ENCODE results near the gene SPAG6. TPM values are rescaled to one million over a fixed set of nuclear protein-coding genes. Genes with fewer than 3 reads are reported as not detected.

The SPAG6 gene
- total and polyA plus RNA-seq, 2 donors: 0.24 to 1.0 TPM

GRCh38 chr10:22454634-22455033 lies 109.3 kb downstream of the SPAG6 start:
- 97% methylated on average over 1 of the region's 1 CpG for WGBS
- peaks cover 0 to 8% of the 10 kb centered on the region in 2 donors for H3K9me3 ChIP-seq (ENCODE audit: control insufficient read depth in 2 of 2, insufficient read depth in 1 of 2, low read length in 1 of 2)
- no peak for DNase-seq (ENCODE audit: low read depth in 6 of 9, low spot score in 9 of 9)
- H3K27me3 ChIP-seq (ENCODE audit: control insufficient read depth in 2 of 2, insufficient read depth in 1 of 2, low read length in 1 of 2): no peaks in the 10 kb centered on the region
- H3K36me3 ChIP-seq (ENCODE audit: control insufficient read depth in 2 of 2, insufficient read depth in 2 of 2, low read length in 1 of 2): no peaks in the 10 kb centered on the region
- H3K27ac ChIP-seq (ENCODE audit: low read depth in 1 of 2, low read length in 1 of 2): no peak overlapping the region
- H3K4me3 ChIP-seq (ENCODE audit: low read length in 2 of 2): no peak overlapping the region
- no peaks in the 10 kb centered on the region for H3K4me1 ChIP-seq (ENCODE audit: control insufficient read depth in 2 of 2, insufficient read depth in 2 of 2, low read length in 2 of 2)

- H3K36me3 ChIP-seq (ENCODE audit: control insufficient read depth in 2 of 2, insufficient read depth in 2 of 2, low read length in 1 of 2): no peaks in the 10 kb centered on the region
- WGBS: 95% methylated on average over 8 of the region's 8 CpGs
These were observed 110.0 kb downstream of the SPAG6 start for GRCh38 chr10:22455068-22455857.

GRCh38 chr10:22456486-22456885 lies 111.2 kb downstream of the SPAG6 start:
- Histone ChIP-seq H3K27ac (ENCODE audit: low read depth in 1 of 2, low read length in 1 of 2) (no peak overlapping the region), H3K27me3 (ENCODE audit: control insufficient read depth in 2 of 2, insufficient read depth in 1 of 2, low read length in 1 of 2) (no peaks in the 10 kb centered on the region), H3K4me1 (ENCODE audit: control insufficient read depth in 2 of 2, insufficient read depth in 2 of 2, low read length in 2 of 2) (no peaks in the 10 kb centered on the region), H3K4me3 (ENCODE audit: low read length in 2 of 2) (no peak overlapping the region), H3K9me3 (ENCODE audit: control insufficient read depth in 2 of 2, insufficient read depth in 1 of 2, low read length in 1 of 2) (peaks cover 0 to 8% of the 10 kb centered on the region in 2 donors), H3K36me3 (ENCODE audit: control insufficient read depth in 2 of 2, insufficient read depth in 2 of 2, low read length in 1 of 2) (no peaks in the 10 kb centered on the region)
- DNase-seq (ENCODE audit: low read depth in 6 of 9, low spot score in 9 of 9): no peak
- WGBS: 79% methylated on average over 2 of the region's 2 CpGs

More at GRCh38 chr10:22455068-22455857, 110.0 kb downstream of the SPAG6 start:
- Histone ChIP-seq H3K4me3 (ENCODE audit: low read length in 2 of 2) (no peak overlapping the region), H3K27ac (ENCODE audit: low read depth in 1 of 2, low read length in 1 of 2) (no peak overlapping the region), H3K9me3 (ENCODE audit: control insufficient read depth in 2 of 2, insufficient read depth in 1 of 2, low read length in 1 of 2) (peaks cover 0 to 8% of the 10 kb centered on the region in 2 donors), H3K27me3 (ENCODE audit: control insufficient read depth in 2 of 2, insufficient read depth in 1 of 2, low read length in 1 of 2) (no peaks in the 10 kb centered on the region), H3K4me1 (ENCODE audit: control insufficient read depth in 2 of 2, insufficient read depth in 2 of 2, low read length in 2 of 2) (no peaks in the 10 kb centered on the region)
- DNase-seq (ENCODE audit: low read depth in 6 of 9, low spot score in 9 of 9): no peak

- Histone ChIP-seq H3K9me3 (ENCODE audit: control insufficient read depth in 2 of 2, insufficient read depth in 1 of 2, low read length in 1 of 2) (no peaks in the 10 kb centered on the region), H3K36me3 (ENCODE audit: control insufficient read depth in 2 of 2, insufficient read depth in 2 of 2, low read length in 1 of 2) (no peaks in the 10 kb centered on the region), H3K4me3 (ENCODE audit: low read length in 2 of 2) (no peak overlapping the region), H3K4me1 (ENCODE audit: control insufficient read depth in 2 of 2, insufficient read depth in 2 of 2, low read length in 2 of 2) (no peaks in the 10 kb centered on the region), H3K27ac (ENCODE audit: low read depth in 1 of 2, low read length in 1 of 2) (no peak overlapping the region), H3K27me3 (ENCODE audit: control insufficient read depth in 2 of 2, insufficient read depth in 1 of 2, low read length in 1 of 2) (no peaks in the 10 kb centered on the region)
- no peak for DNase-seq (ENCODE audit: low read depth in 6 of 9, low spot score in 9 of 9)
- WGBS: 98% methylated on average over 9 of the region's 9 CpGs
These were observed 113.2 kb downstream of the SPAG6 start for GRCh38 chr10:22458272-22459038.

GRCh38 chr10:22459496-22459895 lies 114.2 kb downstream of the SPAG6 start:
- H3K27me3 ChIP-seq (ENCODE audit: control insufficient read depth in 2 of 2, insufficient read depth in 1 of 2, low read length in 1 of 2): no peaks in the 10 kb centered on the region
- DNase-seq (ENCODE audit: low read depth in 6 of 9, low spot score in 9 of 9): no peak
- no peak overlapping the region for H3K4me3 ChIP-seq (ENCODE audit: low read length in 2 of 2)
- no peaks in the 10 kb centered on the region for H3K9me3 ChIP-seq (ENCODE audit: control insufficient read depth in 2 of 2, insufficient read depth in 1 of 2, low read length in 1 of 2)
- 92% methylated on average over 2 of the region's 2 CpGs for WGBS
- H3K36me3 ChIP-seq (ENCODE audit: control insufficient read depth in 2 of 2, insufficient read depth in 2 of 2, low read length in 1 of 2): no peaks in the 10 kb centered on the region
- H3K4me1 ChIP-seq (ENCODE audit: control insufficient read depth in 2 of 2, insufficient read depth in 2 of 2, low read length in 2 of 2): no peaks in the 10 kb centered on the region
- no peak overlapping the region for H3K27ac ChIP-seq (ENCODE audit: low read depth in 1 of 2, low read length in 1 of 2)

- Histone ChIP-seq H3K4me3 (ENCODE audit: low read length in 2 of 2) (no peak overlapping the region), H3K27ac (ENCODE audit: low read depth in 1 of 2, low read length in 1 of 2) (no peak overlapping the region), H3K27me3 (ENCODE audit: control insufficient read depth in 2 of 2, insufficient read depth in 1 of 2, low read length in 1 of 2) (no peaks in the 10 kb centered on the region), H3K36me3 (ENCODE audit: control insufficient read depth in 2 of 2, insufficient read depth in 2 of 2, low read length in 1 of 2) (no peaks in the 10 kb centered on the region), H3K9me3 (ENCODE audit: control insufficient read depth in 2 of 2, insufficient read depth in 1 of 2, low read length in 1 of 2) (no peaks in the 10 kb centered on the region), H3K4me1 (ENCODE audit: control insufficient read depth in 2 of 2, insufficient read depth in 2 of 2, low read length in 2 of 2) (peaks cover 0 to 2% of the 10 kb centered on the region in 2 donors)
- WGBS: 98% methylated on average over 7 of the region's 7 CpGs
- no peak for DNase-seq (ENCODE audit: low read depth in 6 of 9, low spot score in 9 of 9)
These were observed 114.8 kb downstream of the SPAG6 start for GRCh38 chr10:22460101-22460500.

- H3K9me3 ChIP-seq (ENCODE audit: control insufficient read depth in 2 of 2, insufficient read depth in 1 of 2, low read length in 1 of 2): no peaks in the 10 kb centered on the region
- no peak for DNase-seq (ENCODE audit: low read depth in 6 of 9, low spot score in 9 of 9)
- no peaks in the 10 kb centered on the region for H3K27me3 ChIP-seq (ENCODE audit: control insufficient read depth in 2 of 2, insufficient read depth in 1 of 2, low read length in 1 of 2)
- no peak overlapping the region for H3K27ac ChIP-seq (ENCODE audit: low read depth in 1 of 2, low read length in 1 of 2)
- H3K36me3 ChIP-seq (ENCODE audit: control insufficient read depth in 2 of 2, insufficient read depth in 2 of 2, low read length in 1 of 2): no peaks in the 10 kb centered on the region
- no peak overlapping the region for H3K4me3 ChIP-seq (ENCODE audit: low read length in 2 of 2)
- WGBS: 99% methylated on average over 6 of the region's 6 CpGs
- peaks cover 0 to 3% of the 10 kb centered on the region in 2 donors for H3K4me1 ChIP-seq (ENCODE audit: control insufficient read depth in 2 of 2, insufficient read depth in 2 of 2, low read length in 2 of 2)
These were observed 115.5 kb downstream of the SPAG6 start for GRCh38 chr10:22460531-22461403.

- H3K4me1 ChIP-seq (ENCODE audit: control insufficient read depth in 2 of 2, insufficient read depth in 2 of 2, low read length in 2 of 2): peaks cover 0 to 3% of the 10 kb centered on the region in 2 donors
- 98% methylated on average over 2 of the region's 2 CpGs for WGBS
- DNase-seq (ENCODE audit: low read depth in 6 of 9, low spot score in 9 of 9): no peak
- no peaks in the 10 kb centered on the region for H3K36me3 ChIP-seq (ENCODE audit: control insufficient read depth in 2 of 2, insufficient read depth in 2 of 2, low read length in 1 of 2)
- H3K27ac ChIP-seq (ENCODE audit: low read depth in 1 of 2, low read length in 1 of 2): no peak overlapping the region
- H3K27me3 ChIP-seq (ENCODE audit: control insufficient read depth in 2 of 2, insufficient read depth in 1 of 2, low read length in 1 of 2): no peaks in the 10 kb centered on the region
- no peaks in the 10 kb centered on the region for H3K9me3 ChIP-seq (ENCODE audit: control insufficient read depth in 2 of 2, insufficient read depth in 1 of 2, low read length in 1 of 2)
- no peak overlapping the region for H3K4me3 ChIP-seq (ENCODE audit: low read length in 2 of 2)
These were observed 116.6 kb downstream of the SPAG6 start for GRCh38 chr10:22461891-22462290.

All from thymus (tissue), 11 donors.